IMR-90 (cell line): Measurements from ENCODE around the gene GCNT3. TPM values are rescaled to one million over a fixed set of nuclear protein-coding genes. Genes with fewer than 3 reads are reported as not detected.

Source experiments
- ATAC-seq: fragments of 200-7000 bp; cut with Tn5 transposase; 2 replicates; pipeline ENCODE4 v1.9.1; 2020; ENCODE audit warnings: low read depth, mild to moderate bottlenecking, moderate library complexity
- BruUV-seq: library from RNA; stranded (reverse); fragments of 400-500 nt; replicated peaks from 2 replicates; lab custom pipeline; 2021; lab: Mats Ljungman, UMichigan
- CTCF ChIA-PET: fragments of 300-600 bp; formaldehyde crosslinking; extraction: SDS; loops from one replicate; lab custom pipeline; 2021; ENCODE audit warnings: antibody characterized with exemption; lab: Yijun Ruan, JAX
- POLR2A ChIA-PET: fragments of 300-600 bp; sonication (Branson Sonifier 250); formaldehyde crosslinking; loops from one replicate; lab custom pipeline; 2022; ENCODE audit warnings: antibody characterized with exemption; ENCODE audit not compliant: unreplicated experiment; lab: Charles Lee
- DNase-seq: peaks from one replicate; pipeline ENCODE4 v3.0.0; 2013
- H2AFZ ChIP-seq: replicated peaks from 2 replicates; pipeline ENCODE3; 2013; ENCODE audit warnings: low read length, mild to moderate bottlenecking; ENCODE audit not compliant: poor library complexity
- H2AK5ac ChIP-seq: 2 replicates; pipeline ENCODE4 v1.6.1; 2013; ENCODE audit warnings: low read depth, low read length, inconsistent platforms
- H2AK9ac ChIP-seq: replicated peaks from 2 replicates; pipeline ENCODE3; 2013; ENCODE audit warnings: mild to moderate bottlenecking, low read depth, low read length, moderate library complexity; ENCODE audit not compliant: poor library complexity
- H2BK120ac ChIP-seq: 2 replicates; pipeline ENCODE4 v1.6.1; 2013; ENCODE audit warnings: low read depth, low read length, inconsistent platforms
- H2BK15ac ChIP-seq: 3 replicates; pipeline ENCODE4 v1.6.1; 2013; ENCODE audit warnings: low read depth, low read length, inconsistent platforms
- H2BK20ac ChIP-seq: 2 replicates; pipeline ENCODE4 v1.6.1; 2013; ENCODE audit warnings: low read depth, mild to moderate bottlenecking, inconsistent platforms, low read length, moderate library complexity
- H2BK5ac ChIP-seq: 2 replicates; pipeline ENCODE4 v1.6.1; 2013; ENCODE audit warnings: mild to moderate bottlenecking, low read depth, low read length, inconsistent platforms; ENCODE audit not compliant: poor library complexity, severe bottlenecking
- H3K14ac ChIP-seq: replicated peaks from 2 replicates; pipeline ENCODE4 v1.6.1; 2013; ENCODE audit warnings: low read depth, low read length, inconsistent platforms
- H3K18ac ChIP-seq: 2 replicates; pipeline ENCODE4 v1.6.1; 2013; ENCODE audit warnings: low read depth, low read length, control low read depth
- H3K23ac ChIP-seq: 2 replicates; pipeline ENCODE4 v1.6.1; 2013; ENCODE audit warnings: low read depth, low read length, inconsistent platforms
- H3K27ac ChIP-seq: 2 replicates; pipeline ENCODE4 v1.5.1; 2013; ENCODE audit warnings: mild to moderate bottlenecking, control low read depth, low read length; ENCODE audit not compliant: insufficient read depth
- H3K27me3 ChIP-seq: 2 replicates; pipeline ENCODE4 v1.6.1; 2013; ENCODE audit warnings: low read length; ENCODE audit not compliant: control insufficient read depth, insufficient read depth
- H3K36me3 ChIP-seq: 2 replicates; pipeline ENCODE4 v1.6.1; 2013; ENCODE audit warnings: low read length, mixed read lengths; ENCODE audit not compliant: control insufficient read depth, insufficient read depth
- H3K4ac ChIP-seq: 2 replicates; pipeline ENCODE4 v1.6.1; 2013; ENCODE audit warnings: low read depth, low read length, inconsistent platforms
- H3K4me1 ChIP-seq: 2 replicates; pipeline ENCODE4 v1.6.1; 2013; ENCODE audit warnings: low read length, mixed read lengths; ENCODE audit not compliant: control insufficient read depth, insufficient read depth
- H3K4me2 ChIP-seq: 2 replicates; pipeline ENCODE4 v1.6.1; 2013; ENCODE audit warnings: low read depth, mild to moderate bottlenecking, control low read depth, low read length, moderate library complexity
- H3K4me3 ChIP-seq: 2 replicates; pipeline ENCODE4 v1.5.1; 2013; ENCODE audit warnings: low read depth, mild to moderate bottlenecking, control low read depth, low read length, moderate library complexity; ENCODE audit not compliant: insufficient read depth
- H3K56ac ChIP-seq: 2 replicates; pipeline ENCODE4 v1.6.1; 2013; ENCODE audit warnings: low read length, inconsistent platforms; ENCODE audit not compliant: insufficient read depth; ENCODE audit errors: extremely low read depth
- H3K79me1 ChIP-seq, 2 experiments: 2 replicates each; pipeline ENCODE4 v1.6.1; 2013; ENCODE audit warnings: low read length in 2 of 2, inconsistent platforms in 1 of 2, low read depth in 1 of 2
- H3K9ac ChIP-seq: 2 replicates; pipeline ENCODE4 v1.6.1; 2013; ENCODE audit warnings: low read depth, low read length, control low read depth
- H3K9me1 ChIP-seq: 2 replicates; pipeline ENCODE4 v1.6.1; 2013; ENCODE audit warnings: low read length, inconsistent platforms; ENCODE audit not compliant: insufficient read depth
- H3K9me3 ChIP-seq: 2 replicates; pipeline ENCODE4 v1.6.1; 2013; ENCODE audit warnings: low read length; ENCODE audit not compliant: control insufficient read depth, insufficient read depth
- H4K20me1 ChIP-seq: 2 replicates; pipeline ENCODE4 v1.6.1; 2013; ENCODE audit warnings: low read length, inconsistent platforms; ENCODE audit not compliant: insufficient read depth
- H4K5ac ChIP-seq: 2 replicates; pipeline ENCODE4 v1.6.1; 2013; ENCODE audit warnings: mild to moderate bottlenecking, low read depth, low read length, control low read depth
- H4K8ac ChIP-seq, 2 experiments: 2 replicates each; pipeline ENCODE4 v1.6.1; 2013; ENCODE audit warnings: low read depth in 2 of 2, low read length in 2 of 2, control low read depth in 1 of 2, inconsistent platforms in 1 of 2
- H4K91ac ChIP-seq: 2 replicates; pipeline ENCODE4 v1.6.1; 2013; ENCODE audit warnings: low read depth, low read length, inconsistent platforms; ENCODE audit not compliant: insufficient read depth
- BHLHE40 ChIP-seq: fragments of 150-350 bp; IDR thresholded peaks from 2 replicates; pipeline ENCODE4 v1.6.1; 2016; ENCODE audit warnings: mild to moderate bottlenecking, low read depth, low read length
- CEBPB ChIP-seq: IDR thresholded peaks from 2 replicates; pipeline ENCODE4 v1.6.1; 2012; ENCODE audit warnings: low read depth, low read length, improper control_type of control experiment
- CHD1 ChIP-seq: IDR thresholded peaks from 2 replicates; pipeline ENCODE4 v1.6.1; 2012; ENCODE audit warnings: low read depth, low read length, improper control_type of control experiment
- FOS ChIP-seq: fragments of 150-350 bp; IDR thresholded peaks from 2 replicates; pipeline ENCODE4 v1.6.1; 2016; ENCODE audit warnings: low read depth, low read length
- MAFK ChIP-seq: IDR thresholded peaks from 2 replicates; pipeline ENCODE4 v1.6.1; 2012; ENCODE audit warnings: low read depth, low read length, improper control_type of control experiment
- MAZ ChIP-seq: IDR thresholded peaks from 2 replicates; pipeline ENCODE4 v1.6.1; 2012; ENCODE audit warnings: low read depth, mild to moderate bottlenecking, low read length, improper control_type of control experiment, moderate library complexity, borderline replicate concordance
- MXI1 ChIP-seq: IDR thresholded peaks from 2 replicates; pipeline ENCODE4 v1.6.1; 2012; ENCODE audit warnings: low read depth, mild to moderate bottlenecking, low read length, moderate library complexity, borderline replicate concordance
- NFE2L2 ChIP-seq: fragments of 150-350 bp; IDR thresholded peaks from 2 replicates; pipeline ENCODE4 v1.6.1; 2016; ENCODE audit warnings: low read depth, mild to moderate bottlenecking, low read length
- POLR2A ChIP-seq: IDR thresholded peaks from 2 replicates; pipeline ENCODE4 v1.6.1; 2012; ENCODE audit warnings: mild to moderate bottlenecking, low read depth, low read length
- RAD21 ChIP-seq: IDR thresholded peaks from 2 replicates; pipeline ENCODE4 v1.6.1; 2012; ENCODE audit warnings: low read length, improper control_type of control experiment
- RCOR1 ChIP-seq: IDR thresholded peaks from 2 replicates; pipeline ENCODE4 v1.6.1; 2012; ENCODE audit warnings: mild to moderate bottlenecking, low read length, improper control_type of control experiment; ENCODE audit not compliant: insufficient replicate concordance
- RFX5 ChIP-seq: IDR thresholded peaks from 2 replicates; pipeline ENCODE4 v1.8.0; 2012; ENCODE audit warnings: low read depth, mild to moderate bottlenecking, low read length, moderate library complexity
- SMC3 ChIP-seq: fragments of 150-350 bp; IDR thresholded peaks from 2 replicates; pipeline ENCODE4 v1.6.1; 2016; ENCODE audit warnings: low read depth, mild to moderate bottlenecking, antibody characterized with exemption, low read length, moderate library complexity
- USF2 ChIP-seq: fragments of 150-350 bp; IDR thresholded peaks from 2 replicates; pipeline ENCODE4 v1.6.1; 2017; ENCODE audit warnings: mild to moderate bottlenecking, antibody characterized with exemption, low read length, low read depth
- WGBS, 2 experiments: methylation state at CpG; one replicate each; pipeline versions ENCODE4 v1.1.5 to v1.1.7; 2013; ENCODE audit warnings: missing lambda C conversion rate in 2 of 2; ENCODE audit not compliant: insufficient read length in 1 of 2; ENCODE audit errors: extremely low coverage in 2 of 2; 5-methylcytosine and 5-hydroxymethylcytosine counted together
- dilution Hi-C: fragments of 300-500 bp; cut with HindIII; formaldehyde crosslinking; loops from one replicate; pipeline ENCODE4 v1.14.3; 2018; ENCODE audit warnings: low sequenced_read_pairs; ENCODE audit not compliant: unreplicated experiment
- in situ Hi-C: fragments of 300-500 bp; cut with MboI; formaldehyde crosslinking; loops from 3 replicates; pipeline ENCODE4 v1.14.3; 2019; ENCODE audit warnings: low sequenced_read_pairs, inconsistent platforms, mixed read lengths
- intact Hi-C: fragments of 100-400 bp; cut with micrococcal nuclease; formaldehyde crosslinking; loops from 2 replicates; pipeline ENCODE4 v1.10.0; 2022
- polyA plus RNA-seq, 3 experiments: library from polyadenylated mRNA; depleted of rRNA; stranded (reverse); fragments of >200 nt; gene quantifications; 2 replicates each; pipeline ENCODE4 v1.2.3, GENCODE V29; 2012; ENCODE audit warnings: low replicate concordance in 1 of 3
- total RNA-seq: library from RNA; depleted of rRNA; stranded (reverse); fragments of >200 nt; gene quantifications from 2 replicates; pipeline ENCODE4 v1.2.3, GENCODE V29; 2012
- TF ChIP-seq, protein P1 (sequence below): conservative IDR thresholded peaks from 2 replicates; pipeline ENCODE4 v1.5.1; 2012; ENCODE audit warnings: mild to moderate bottlenecking, low read depth, low read length, improper control_type of control experiment
- TF ChIP-seq, protein P2 (sequence below): fragments of 150-350 bp; IDR thresholded peaks from 2 replicates; pipeline ENCODE4 v1.6.1; 2016; ENCODE audit warnings: low read depth, mild to moderate bottlenecking, low read length, moderate library complexity, borderline replicate concordance

GCNT3 gene
- total and polyA plus RNA-seq, 2 of the 4 experiments (the other 2 are of a cell fraction): not detected

GRCh38 chr15:59570315-59570714 lies 41.3 kb upstream of the GCNT3 start:
- ChIA-PET CTCF (no interaction called here), POLR2A (no interaction called here)
- BruUV-seq: no TSS peak
- no peak overlapping the region for H4K5ac ChIP-seq
- no peak overlapping the region for H3K4ac ChIP-seq
- no peaks in the 10 kb centered on the region for H3K79me1 ChIP-seq
- H4K20me1 ChIP-seq: no peaks in the 10 kb centered on the region
- H3K18ac ChIP-seq: no peak overlapping the region
- no peak overlapping the region for H4K8ac ChIP-seq
- dilution Hi-C loops: no loop called here
- in situ Hi-C loops: no loop called here
- TF ChIP-seq CHD1 (no peak), RCOR1 (no peak), MAZ (no peak), CEBPB (no peak), POLR2A (no peak), USF2 (no peak), RAD21 (no peak), RFX5 (no peak), BHLHE40 (no peak), FOS (no peak), SMC3 (no peak), NFE2L2 (no peak), MAFK (no peak), MXI1 (no peak)
- TF ChIP-seq, protein P1, sequence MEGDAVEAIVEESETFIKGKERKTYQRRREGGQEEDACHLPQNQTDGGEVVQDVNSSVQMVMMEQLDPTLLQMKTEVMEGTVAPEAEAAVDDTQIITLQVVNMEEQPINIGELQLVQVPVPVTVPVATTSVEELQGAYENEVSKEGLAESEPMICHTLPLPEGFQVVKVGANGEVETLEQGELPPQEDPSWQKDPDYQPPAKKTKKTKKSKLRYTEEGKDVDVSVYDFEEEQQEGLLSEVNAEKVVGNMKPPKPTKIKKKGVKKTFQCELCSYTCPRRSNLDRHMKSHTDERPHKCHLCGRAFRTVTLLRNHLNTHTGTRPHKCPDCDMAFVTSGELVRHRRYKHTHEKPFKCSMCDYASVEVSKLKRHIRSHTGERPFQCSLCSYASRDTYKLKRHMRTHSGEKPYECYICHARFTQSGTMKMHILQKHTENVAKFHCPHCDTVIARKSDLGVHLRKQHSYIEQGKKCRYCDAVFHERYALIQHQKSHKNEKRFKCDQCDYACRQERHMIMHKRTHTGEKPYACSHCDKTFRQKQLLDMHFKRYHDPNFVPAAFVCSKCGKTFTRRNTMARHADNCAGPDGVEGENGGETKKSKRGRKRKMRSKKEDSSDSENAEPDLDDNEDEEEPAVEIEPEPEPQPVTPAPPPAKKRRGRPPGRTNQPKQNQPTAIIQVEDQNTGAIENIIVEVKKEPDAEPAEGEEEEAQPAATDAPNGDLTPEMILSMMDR: no peak
- TF ChIP-seq, protein P2, sequence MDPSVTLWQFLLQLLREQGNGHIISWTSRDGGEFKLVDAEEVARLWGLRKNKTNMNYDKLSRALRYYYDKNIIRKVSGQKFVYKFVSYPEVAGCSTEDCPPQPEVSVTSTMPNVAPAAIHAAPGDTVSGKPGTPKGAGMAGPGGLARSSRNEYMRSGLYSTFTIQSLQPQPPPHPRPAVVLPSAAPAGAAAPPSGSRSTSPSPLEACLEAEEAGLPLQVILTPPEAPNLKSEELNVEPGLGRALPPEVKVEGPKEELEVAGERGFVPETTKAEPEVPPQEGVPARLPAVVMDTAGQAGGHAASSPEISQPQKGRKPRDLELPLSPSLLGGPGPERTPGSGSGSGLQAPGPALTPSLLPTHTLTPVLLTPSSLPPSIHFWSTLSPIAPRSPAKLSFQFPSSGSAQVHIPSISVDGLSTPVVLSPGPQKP: no peak
- intact Hi-C loops: no loop called here
- no peak overlapping the region for H2AFZ ChIP-seq
- no peak overlapping the region for H4K91ac ChIP-seq
- DNase-seq: no peak
- H3K27me3 ChIP-seq: peaks cover 8% of the 10 kb centered on the region
- no peak overlapping the region for H3K56ac ChIP-seq
- no peaks in the 10 kb centered on the region for H3K4me1 ChIP-seq
- no peak overlapping the region for H3K14ac ChIP-seq
- no peak overlapping the region for H2BK20ac ChIP-seq
- H3K9me3 ChIP-seq: no peaks in the 10 kb centered on the region
- no peak overlapping the region for H2BK5ac ChIP-seq
- H3K9me1 ChIP-seq: no peaks in the 10 kb centered on the region
- 47% methylated on average over 2 of the region's 3 CpGs; no CpG with 5 or more reads in 1 of the 2 experiments for WGBS, 2 experiments
- no peak overlapping the region for H3K27ac ChIP-seq
- no peak overlapping the region for H3K4me3 ChIP-seq
- H3K23ac ChIP-seq: no peak overlapping the region
- no peak overlapping the region for H3K9ac ChIP-seq
- H2BK15ac ChIP-seq: no peak overlapping the region
- no peak overlapping the region for H2BK120ac ChIP-seq
- H2AK9ac ChIP-seq: no peak overlapping the region
- no peak overlapping the region for H2AK5ac ChIP-seq
- no peak overlapping the region for H3K4me2 ChIP-seq
- H3K36me3 ChIP-seq: no peaks in the 10 kb centered on the region
- no peak for ATAC-seq
